SK-N-SH treated with all-trans-retinoic acid at 6 μM for 48 hours (cell line): ENCODE measurements around the gene KPNB1.

ENCODE experiments used
- ATAC-seq: fragments of 200-7000 bp; cut with Tn5 transposase; 3 replicates; pipeline ENCODE4 v1.9.1; 2020; ENCODE audit warnings: mild to moderate bottlenecking, moderate library complexity
- BACH2 ChIP-seq: fragments of 250-450 bp; sonication (Bioruptor Pico); IDR thresholded peaks from 2 replicates; pipeline ENCODE4 v1.9.0; 2021; ENCODE audit warnings: mild to moderate bottlenecking, borderline replicate concordance
- CSDC2 ChIP-seq: fragments of 250-450 bp; sonication (Bioruptor Pico); IDR thresholded peaks from 2 replicates; pipeline ENCODE4 v1.5.0; 2020; ENCODE audit warnings: mild to moderate bottlenecking, moderate library complexity
- ESRRG ChIP-seq: fragments of 250-450 bp; sonication (Bioruptor Pico); IDR thresholded peaks from 2 replicates; pipeline ENCODE4 v1.6.1; 2021; ENCODE audit warnings: mild to moderate bottlenecking
- GLIS3 ChIP-seq: fragments of 250-450 bp; sonication (Bioruptor Pico); IDR thresholded peaks from 2 replicates; pipeline ENCODE4 v1.5.0; 2020; ENCODE audit warnings: mild to moderate bottlenecking, moderate library complexity
- ISL1 ChIP-seq: fragments of 250-450 bp; sonication (Bioruptor Pico); IDR thresholded peaks from 2 replicates; pipeline ENCODE4 v2.1.2; 2022; ENCODE audit warnings: mild to moderate bottlenecking, moderate library complexity
- OSR1 ChIP-seq: fragments of 250-450 bp; sonication (Bioruptor Pico); IDR thresholded peaks from 2 replicates; pipeline ENCODE4 v1.8.0; 2022; ENCODE audit warnings: moderate library complexity, mild to moderate bottlenecking, inconsistent platforms
- PPARA ChIP-seq: fragments of 250-450 bp; sonication (Bioruptor Pico); IDR thresholded peaks from 2 replicates; pipeline ENCODE4 v1.5.0; 2020; ENCODE audit warnings: mild to moderate bottlenecking, borderline replicate concordance
- RARB ChIP-seq: fragments of 250-450 bp; sonication (Bioruptor Pico); IDR thresholded peaks from 2 replicates; pipeline ENCODE4 v1.8.0; 2021; ENCODE audit warnings: mild to moderate bottlenecking, moderate library complexity
- SNAI2 ChIP-seq: fragments of 250-450 bp; sonication (Bioruptor Pico); IDR thresholded peaks from 2 replicates; pipeline ENCODE4 v1.5.0; 2020; ENCODE audit warnings: mild to moderate bottlenecking, moderate library complexity
- TCF4 ChIP-seq: fragments of 250-450 bp; sonication (Bioruptor Pico); IDR thresholded peaks from 2 replicates; pipeline ENCODE4 v1.8.0; 2021; ENCODE audit warnings: mild to moderate bottlenecking, moderate library complexity, borderline replicate concordance
- TOX ChIP-seq: fragments of 250-450 bp; sonication (Bioruptor Pico); IDR thresholded peaks from 2 replicates; pipeline ENCODE4 v1.8.0; 2021; ENCODE audit warnings: mild to moderate bottlenecking, moderate library complexity, borderline replicate concordance
- ZC3H10 ChIP-seq: fragments of 250-450 bp; sonication (Bioruptor Pico); IDR thresholded peaks from 2 replicates; pipeline ENCODE4 v1.5.1; 2021; ENCODE audit warnings: mild to moderate bottlenecking, moderate library complexity
- ZFP3 ChIP-seq: fragments of 250-450 bp; sonication (Bioruptor Pico); IDR thresholded peaks from 2 replicates; pipeline ENCODE4 v1.5.0; 2020; ENCODE audit warnings: mild to moderate bottlenecking, moderate library complexity
- ZFP30 ChIP-seq: fragments of 450-650 bp; formaldehyde crosslinking; IDR thresholded peaks from 2 replicates; pipeline ENCODE4 v1.5.0; 2022; ENCODE audit warnings: mild to moderate bottlenecking, moderate library complexity
- ZNF8 ChIP-seq: fragments of 450-650 bp; formaldehyde crosslinking; IDR thresholded peaks from 2 replicates; pipeline ENCODE4 v1.5.0; 2020; ENCODE audit warnings: mild to moderate bottlenecking, moderate library complexity
- TF ChIP-seq, protein P1 (sequence below): fragments of 250-450 bp; sonication (Bioruptor Pico); IDR thresholded peaks from 2 replicates; pipeline ENCODE4 v1.8.0; 2021; ENCODE audit warnings: low read depth, mild to moderate bottlenecking, moderate library complexity, borderline replicate concordance
- TF ChIP-seq, protein P2 (sequence below): fragments of 250-450 bp; sonication (Bioruptor Pico); IDR thresholded peaks from 2 replicates; pipeline ENCODE4 v1.5.1; 2021; ENCODE audit warnings: mild to moderate bottlenecking, moderate library complexity
- TF ChIP-seq, protein P3 (sequence below): fragments of 250-450 bp; sonication (Bioruptor Pico); IDR thresholded peaks from 2 replicates; pipeline ENCODE4 v1.5.0; 2020; ENCODE audit warnings: mild to moderate bottlenecking, moderate library complexity
- TF ChIP-seq, protein P4 (sequence below): fragments of 250-450 bp; sonication (Bioruptor Pico); IDR thresholded peaks from 2 replicates; pipeline ENCODE4 v1.8.0; 2020; ENCODE audit warnings: mild to moderate bottlenecking, moderate library complexity, borderline replicate concordance

The KPNB1 gene

DNA sequence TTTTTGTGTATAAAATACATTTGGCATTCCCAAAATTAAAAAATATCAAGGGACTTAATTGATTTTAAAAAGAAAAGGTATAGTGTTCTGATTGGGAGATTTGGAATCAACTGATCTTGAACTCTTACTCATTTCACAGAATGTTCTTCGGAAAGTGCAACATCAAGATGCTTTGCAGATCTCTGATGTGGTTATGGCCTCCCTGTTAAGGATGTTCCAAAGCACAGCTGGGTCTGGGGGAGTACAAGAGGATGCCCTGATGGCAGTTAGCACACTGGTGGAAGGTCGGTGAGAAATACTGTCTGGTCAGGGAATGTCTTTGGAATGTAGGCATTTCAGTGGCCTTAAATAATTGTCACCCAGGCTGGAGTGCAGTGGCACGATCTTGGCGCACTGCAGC, 24.8 kb downstream of the KPNB1 start:
- TF ChIP-seq RARB (CRISPR knock-in tag) (no peak), TOX (CRISPR knock-in tag) (no peak), GLIS3 (CRISPR knock-in tag) (no peak)
- TF ChIP-seq, protein P1, sequence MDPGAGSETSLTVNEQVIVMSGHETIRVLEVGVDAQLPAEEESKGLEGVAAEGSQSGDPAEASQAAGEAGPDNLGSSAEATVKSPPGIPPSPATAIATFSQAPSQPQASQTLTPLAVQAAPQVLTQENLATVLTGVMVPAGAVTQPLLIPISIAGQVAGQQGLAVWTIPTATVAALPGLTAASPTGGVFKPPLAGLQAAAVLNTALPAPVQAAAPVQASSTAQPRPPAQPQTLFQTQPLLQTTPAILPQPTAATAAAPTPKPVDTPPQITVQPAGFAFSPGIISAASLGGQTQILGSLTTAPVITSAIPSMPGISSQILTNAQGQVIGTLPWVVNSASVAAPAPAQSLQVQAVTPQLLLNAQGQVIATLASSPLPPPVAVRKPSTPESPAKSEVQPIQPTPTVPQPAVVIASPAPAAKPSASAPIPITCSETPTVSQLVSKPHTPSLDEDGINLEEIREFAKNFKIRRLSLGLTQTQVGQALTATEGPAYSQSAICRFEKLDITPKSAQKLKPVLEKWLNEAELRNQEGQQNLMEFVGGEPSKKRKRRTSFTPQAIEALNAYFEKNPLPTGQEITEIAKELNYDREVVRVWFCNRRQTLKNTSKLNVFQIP (CRISPR knock-in tag), result no peak
- ATAC-seq, result no peak

DNA sequence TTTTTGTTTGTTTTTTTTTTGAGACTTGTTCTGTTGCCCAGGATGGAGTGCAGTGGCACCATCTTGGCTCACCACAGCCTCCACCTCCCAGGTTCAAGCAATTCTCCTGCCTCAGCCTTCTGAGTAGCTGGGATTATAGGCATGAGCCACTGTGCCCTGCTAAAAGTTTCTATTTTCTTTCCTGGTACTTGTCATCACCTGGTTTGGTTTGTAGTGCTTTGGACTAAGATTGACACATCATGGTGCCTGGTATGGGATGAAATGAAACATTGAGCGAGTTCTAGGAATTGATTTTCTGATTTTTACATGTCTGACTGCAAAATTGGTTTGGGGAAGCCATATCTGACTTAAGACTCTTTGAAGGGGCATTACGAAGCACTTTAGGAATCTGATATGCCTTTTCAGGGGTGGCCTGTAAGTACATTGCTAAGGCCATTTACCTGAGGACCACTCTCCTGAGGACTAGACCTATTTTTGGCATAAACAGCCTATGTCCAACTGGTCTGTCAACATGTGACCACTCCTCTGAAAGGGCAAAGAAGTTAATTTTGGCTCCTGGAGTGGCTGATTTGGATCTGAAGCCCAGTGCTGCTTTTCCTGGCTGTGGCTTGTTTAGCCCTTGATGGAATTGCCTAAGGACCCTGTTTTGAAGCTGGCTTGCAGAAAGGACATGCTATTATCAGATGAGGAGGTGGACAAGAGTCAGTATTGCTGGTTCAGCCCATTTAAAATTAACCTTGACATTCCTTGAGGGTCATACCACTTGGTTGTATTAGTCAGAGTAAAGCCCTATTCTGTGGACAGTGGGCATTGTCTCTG, 25.9 kb downstream of the KPNB1 start:
- TF ChIP-seq ZC3H10 (no peak), ZNF8 (CRISPR knock-in tag) (no peak), SNAI2 (CRISPR knock-in tag) (no peak), ESRRG (CRISPR knock-in tag) (no peak)
- TF ChIP-seq, protein P1 (CRISPR knock-in tag), result no peak
- TF ChIP-seq, protein P2, sequence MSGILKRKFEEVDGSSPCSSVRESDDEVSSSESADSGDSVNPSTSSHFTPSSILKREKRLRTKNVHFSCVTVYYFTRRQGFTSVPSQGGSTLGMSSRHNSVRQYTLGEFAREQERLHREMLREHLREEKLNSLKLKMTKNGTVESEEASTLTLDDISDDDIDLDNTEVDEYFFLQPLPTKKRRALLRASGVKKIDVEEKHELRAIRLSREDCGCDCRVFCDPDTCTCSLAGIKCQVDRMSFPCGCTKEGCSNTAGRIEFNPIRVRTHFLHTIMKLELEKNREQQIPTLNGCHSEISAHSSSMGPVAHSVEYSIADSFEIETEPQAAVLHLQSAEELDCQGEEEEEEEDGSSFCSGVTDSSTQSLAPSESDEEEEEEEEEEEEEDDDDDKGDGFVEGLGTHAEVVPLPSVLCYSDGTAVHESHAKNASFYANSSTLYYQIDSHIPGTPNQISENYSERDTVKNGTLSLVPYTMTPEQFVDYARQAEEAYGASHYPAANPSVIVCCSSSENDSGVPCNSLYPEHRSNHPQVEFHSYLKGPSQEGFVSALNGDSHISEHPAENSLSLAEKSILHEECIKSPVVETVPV, result no peak
- ATAC-seq, result no peak

DNA sequence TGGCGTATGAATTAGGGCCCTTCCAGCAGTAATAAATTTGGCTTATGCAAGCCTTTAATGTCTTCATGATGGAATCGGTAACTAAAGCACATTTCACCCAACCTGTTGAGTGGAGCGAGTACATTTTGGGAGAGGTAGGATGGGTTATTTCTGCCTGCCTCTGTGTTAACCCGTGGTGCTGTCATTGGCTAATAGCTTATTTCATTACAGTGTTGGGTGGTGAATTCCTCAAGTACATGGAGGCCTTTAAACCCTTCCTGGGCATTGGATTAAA, 26.4 kb downstream of the KPNB1 start:
- ATAC-seq, result no peak
- TF ChIP-seq TCF4 (CRISPR knock-in tag) (no peak), OSR1 (CRISPR knock-in tag) (no peak), CSDC2 (no peak), ESRRG (CRISPR knock-in tag) (no peak), GLIS3 (CRISPR knock-in tag) (no peak), ZC3H10 (no peak), RARB (CRISPR knock-in tag) (no peak), PPARA (CRISPR knock-in tag) (no peak), BACH2 (no peak), ISL1 (no peak), TOX (CRISPR knock-in tag) (no peak), ZFP30 (CRISPR knock-in tag) (no peak), SNAI2 (CRISPR knock-in tag) (no peak), ZFP3 (CRISPR knock-in tag) (no peak)
- TF ChIP-seq, protein P3, sequence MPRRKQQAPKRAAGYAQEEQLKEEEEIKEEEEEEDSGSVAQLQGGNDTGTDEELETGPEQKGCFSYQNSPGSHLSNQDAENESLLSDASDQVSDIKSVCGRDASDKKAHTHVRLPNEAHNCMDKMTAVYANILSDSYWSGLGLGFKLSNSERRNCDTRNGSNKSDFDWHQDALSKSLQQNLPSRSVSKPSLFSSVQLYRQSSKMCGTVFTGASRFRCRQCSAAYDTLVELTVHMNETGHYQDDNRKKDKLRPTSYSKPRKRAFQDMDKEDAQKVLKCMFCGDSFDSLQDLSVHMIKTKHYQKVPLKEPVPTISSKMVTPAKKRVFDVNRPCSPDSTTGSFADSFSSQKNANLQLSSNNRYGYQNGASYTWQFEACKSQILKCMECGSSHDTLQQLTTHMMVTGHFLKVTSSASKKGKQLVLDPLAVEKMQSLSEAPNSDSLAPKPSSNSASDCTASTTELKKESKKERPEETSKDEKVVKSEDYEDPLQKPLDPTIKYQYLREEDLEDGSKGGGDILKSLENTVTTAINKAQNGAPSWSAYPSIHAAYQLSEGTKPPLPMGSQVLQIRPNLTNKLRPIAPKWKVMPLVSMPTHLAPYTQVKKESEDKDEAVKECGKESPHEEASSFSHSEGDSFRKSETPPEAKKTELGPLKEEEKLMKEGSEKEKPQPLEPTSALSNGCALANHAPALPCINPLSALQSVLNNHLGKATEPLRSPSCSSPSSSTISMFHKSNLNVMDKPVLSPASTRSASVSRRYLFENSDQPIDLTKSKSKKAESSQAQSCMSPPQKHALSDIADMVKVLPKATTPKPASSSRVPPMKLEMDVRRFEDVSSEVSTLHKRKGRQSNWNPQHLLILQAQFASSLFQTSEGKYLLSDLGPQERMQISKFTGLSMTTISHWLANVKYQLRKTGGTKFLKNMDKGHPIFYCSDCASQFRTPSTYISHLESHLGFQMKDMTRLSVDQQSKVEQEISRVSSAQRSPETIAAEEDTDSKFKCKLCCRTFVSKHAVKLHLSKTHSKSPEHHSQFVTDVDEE (CRISPR knock-in tag), result no peak
- TF ChIP-seq, protein P2, result no peak
- TF ChIP-seq, protein P1 (CRISPR knock-in tag), result no peak
- TF ChIP-seq, protein P4, sequence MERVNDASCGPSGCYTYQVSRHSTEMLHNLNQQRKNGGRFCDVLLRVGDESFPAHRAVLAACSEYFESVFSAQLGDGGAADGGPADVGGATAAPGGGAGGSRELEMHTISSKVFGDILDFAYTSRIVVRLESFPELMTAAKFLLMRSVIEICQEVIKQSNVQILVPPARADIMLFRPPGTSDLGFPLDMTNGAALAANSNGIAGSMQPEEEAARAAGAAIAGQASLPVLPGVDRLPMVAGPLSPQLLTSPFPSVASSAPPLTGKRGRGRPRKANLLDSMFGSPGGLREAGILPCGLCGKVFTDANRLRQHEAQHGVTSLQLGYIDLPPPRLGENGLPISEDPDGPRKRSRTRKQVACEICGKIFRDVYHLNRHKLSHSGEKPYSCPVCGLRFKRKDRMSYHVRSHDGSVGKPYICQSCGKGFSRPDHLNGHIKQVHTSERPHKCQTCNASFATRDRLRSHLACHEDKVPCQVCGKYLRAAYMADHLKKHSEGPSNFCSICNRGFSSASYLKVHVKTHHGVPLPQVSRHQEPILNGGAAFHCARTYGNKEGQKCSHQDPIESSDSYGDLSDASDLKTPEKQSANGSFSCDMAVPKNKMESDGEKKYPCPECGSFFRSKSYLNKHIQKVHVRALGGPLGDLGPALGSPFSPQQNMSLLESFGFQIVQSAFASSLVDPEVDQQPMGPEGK (CRISPR knock-in tag), result no peak
